GM21576 (cell line): ENCODE results near the gene QRFP.

Source experiments
- ATAC-seq: cut with Tn5 transposase; IDR thresholded peaks from one replicate; pipeline ENCODE4 v1.9.1; 2021; ENCODE audit warnings: mild to moderate bottlenecking, moderate library complexity; ENCODE audit not compliant: unreplicated experiment

QRFP gene, protein sequence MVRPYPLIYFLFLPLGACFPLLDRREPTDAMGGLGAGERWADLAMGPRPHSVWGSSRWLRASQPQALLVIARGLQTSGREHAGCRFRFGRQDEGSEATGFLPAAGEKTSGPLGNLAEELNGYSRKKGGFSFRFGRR

DNA sequence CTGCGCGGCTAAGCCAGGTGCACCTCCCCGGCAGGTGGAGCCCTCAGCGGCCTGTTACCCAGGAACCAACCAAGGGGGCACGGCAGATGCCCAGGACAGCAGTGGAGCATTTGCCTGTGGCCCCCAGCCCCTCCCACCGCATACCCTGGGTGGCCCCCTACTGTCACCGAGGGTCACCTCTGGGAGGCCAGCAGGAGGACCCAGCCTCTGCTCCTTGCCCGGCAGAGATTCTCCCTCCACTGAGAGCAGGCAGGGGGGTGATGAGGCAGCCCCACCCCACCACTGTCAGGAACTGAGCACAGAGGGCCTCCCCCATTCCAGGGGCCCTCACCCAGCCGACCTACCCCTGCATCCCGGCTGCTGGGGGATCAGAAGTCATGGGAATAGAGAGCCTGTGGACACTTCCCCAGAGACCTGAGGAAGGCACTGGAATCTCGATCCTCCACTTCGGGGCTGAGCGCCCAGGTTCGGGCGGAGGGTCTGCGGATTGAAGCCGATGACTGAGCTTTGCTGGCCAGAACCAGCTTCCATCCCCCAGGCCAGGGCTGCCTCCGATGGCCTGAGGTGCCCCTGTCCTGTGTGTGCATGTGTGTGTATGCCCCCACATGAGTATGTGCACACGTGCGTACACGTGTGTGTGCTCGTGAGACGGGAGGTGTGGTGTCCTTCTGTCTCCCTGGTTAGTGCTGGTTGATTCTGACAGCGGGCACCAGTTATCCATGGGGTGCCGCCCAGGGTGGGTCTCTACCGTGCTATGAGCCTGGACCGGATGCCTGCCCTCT, at the start of gene QRFP:
TSS of gene QRFP (minus strand) at position 580 of the 782 bp plus-strand sequence. CDS start 2,974 bp downstream, outside the sequence.
- ATAC-seq: no peak

DNA sequence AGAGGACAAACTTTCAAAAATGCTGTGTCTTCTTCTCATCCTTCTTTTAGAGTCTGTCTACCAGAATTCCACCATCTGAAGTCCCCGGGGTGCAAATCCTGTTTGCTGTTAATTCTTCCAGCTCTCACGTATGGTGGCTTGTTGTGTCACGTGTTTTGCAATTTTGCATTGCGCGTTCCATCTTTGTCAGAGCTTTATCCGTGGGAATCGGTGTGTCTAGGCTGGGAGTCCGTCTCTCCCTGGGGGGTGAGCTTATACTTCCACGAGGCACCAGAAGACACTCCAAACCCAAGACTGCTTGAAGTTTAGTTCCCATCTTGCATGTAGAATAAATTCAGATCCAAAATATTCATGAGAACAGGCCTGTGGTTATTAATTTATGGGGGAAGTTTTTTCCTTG, 48.6 kb upstream of the QRFP start:
- ATAC-seq: no peak

DNA sequence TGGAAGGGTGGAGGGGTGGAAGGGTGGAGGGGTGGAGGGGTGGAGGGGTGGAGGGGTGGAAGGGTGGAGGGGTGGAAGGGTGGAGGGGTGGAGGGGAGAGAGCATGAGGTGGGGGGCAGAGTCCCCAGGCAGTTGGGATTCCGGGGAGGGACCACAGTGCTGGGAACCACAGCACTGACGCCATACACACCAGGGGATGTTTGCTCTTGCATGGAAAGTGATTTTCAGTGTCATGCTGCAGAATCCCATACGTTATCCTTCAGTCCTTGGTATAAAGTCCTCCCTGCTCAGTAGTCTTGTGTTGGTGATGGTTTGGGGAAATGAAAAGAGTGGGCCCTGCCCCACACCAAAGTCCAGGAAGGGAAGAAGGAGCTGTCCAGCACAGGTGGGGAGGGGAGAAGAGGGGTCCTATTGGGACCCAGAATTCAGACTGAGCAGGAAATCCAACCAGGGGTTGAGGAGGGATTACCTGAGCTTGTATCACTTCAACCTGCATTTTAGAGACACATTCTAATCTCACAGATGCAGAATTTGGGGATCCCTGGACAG, 48.0 kb upstream of the QRFP start:
- no peak for ATAC-seq

DNA sequence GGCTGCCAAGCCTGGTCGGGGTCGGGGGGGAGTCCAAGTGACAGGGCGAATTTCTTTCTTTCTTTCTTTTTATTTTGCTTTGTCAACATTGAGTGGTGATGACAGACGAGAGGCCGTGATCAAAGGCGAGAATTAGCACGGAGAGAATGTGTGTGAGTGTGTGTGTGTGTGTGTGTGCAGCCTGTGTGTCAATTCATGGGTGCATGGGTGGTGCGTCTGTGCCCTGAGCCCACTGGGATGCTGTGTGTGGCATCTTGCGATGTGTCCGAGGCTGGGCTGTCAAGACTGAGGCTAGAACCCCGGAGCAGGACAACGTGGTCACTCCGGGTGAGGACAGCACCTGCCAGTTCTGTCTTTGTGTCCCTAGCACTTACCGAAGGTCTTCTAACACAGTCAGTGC, 47.2 kb upstream of the QRFP start:
- ATAC-seq: no peak

DNA sequence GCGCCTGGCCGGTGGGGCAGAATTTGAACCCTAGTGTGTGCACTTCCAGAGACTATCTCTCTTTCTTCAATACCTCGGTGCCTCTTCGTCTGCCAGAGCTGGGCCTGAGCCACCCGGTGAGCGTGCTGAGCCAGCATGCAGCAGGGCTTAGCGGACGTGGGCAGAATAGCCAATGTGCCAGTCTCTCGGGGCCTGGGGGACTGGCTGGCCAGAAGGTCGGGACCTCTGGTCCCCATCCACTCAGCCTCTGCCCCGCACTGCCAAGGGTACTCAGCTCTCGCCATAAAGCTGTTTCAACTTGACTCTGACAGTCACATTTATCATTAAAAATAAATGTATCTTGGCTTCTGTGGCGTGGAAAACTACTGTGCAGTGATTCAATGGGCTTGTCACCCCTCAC, 46.6 kb upstream of the QRFP start:
- ATAC-seq: no peak

DNA sequence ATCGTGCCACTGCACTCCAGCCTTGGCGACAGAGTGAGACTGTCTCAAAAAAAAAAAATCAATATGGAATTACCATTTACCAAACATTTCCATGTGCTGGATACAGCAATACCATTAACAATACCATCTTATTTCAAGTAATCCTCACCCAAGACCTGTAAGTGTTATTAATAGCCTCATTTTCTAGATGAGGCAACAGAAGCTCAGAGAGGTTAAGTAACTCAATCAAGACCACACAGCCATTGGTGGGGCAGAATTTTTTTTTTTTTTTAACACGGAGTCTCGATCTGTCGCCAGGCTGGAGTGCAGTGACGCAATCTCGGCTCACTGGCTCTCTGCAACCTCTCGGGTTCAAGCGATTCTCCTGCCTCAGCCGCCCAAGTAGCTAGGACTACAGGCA, 46.1 kb upstream of the QRFP start:
- no peak for ATAC-seq

DNA sequence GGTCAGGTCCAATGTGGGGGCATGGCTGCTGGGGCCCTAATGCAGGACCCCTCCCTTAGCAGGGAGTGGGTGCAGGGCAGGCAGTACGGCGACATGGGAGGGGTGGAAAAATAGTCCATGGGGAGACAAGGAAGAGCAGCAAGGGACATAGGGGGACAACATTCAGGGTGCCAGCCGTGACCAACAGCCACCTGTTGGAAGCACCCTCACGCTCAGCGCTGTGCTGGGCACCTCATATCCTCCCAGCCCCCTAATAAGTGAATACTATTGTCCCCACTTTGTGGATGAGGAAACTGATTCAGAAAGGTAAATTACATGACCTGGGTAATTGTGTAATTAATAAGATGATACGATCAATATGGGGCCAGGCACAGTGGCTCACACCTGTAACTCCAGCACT, 45.5 kb upstream of the QRFP start:
- no peak for ATAC-seq

DNA sequence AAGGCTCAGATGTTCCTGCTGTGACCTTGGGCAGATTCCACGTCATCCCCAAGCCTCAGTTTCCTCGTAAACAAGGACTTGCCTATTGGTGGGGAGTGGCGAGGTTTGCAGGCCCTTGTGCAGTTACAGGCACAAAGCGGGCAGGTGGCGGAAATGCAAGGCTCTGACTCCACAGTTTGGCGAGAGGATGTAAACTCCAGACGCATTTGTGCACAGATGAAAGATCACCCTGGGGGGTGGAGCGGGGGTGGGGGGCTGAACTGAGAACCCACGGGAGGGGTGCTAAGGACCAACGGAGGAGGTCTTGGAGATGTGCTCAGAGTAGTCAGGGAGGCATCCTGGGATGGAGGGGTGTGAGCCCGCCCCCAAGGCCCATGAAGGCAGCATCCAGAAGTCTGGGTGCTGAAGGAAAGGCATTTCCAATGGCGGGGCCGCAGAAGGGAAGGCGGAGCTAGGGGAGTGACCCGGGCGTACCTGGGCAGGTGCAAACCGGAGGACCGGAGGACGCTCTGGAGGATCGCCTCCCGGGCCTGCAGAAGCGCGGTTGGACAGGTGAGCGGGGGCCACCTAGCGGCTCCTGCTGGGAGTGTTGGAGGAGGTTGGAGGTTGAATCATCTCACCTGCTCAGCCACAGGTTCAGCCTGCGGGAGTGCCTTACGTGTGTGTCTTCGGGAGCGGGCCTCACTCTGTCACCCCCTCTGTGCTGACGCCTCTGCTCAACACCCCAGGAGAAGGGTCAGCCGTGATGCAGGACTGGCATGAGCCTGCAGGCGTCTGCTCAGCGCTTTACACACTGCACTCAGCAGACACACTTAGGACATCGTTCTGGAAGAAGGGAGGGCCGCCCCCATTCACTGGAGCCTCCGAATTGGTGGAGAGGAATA, 44.3 kb upstream of the QRFP start:
- no peak for ATAC-seq

DNA sequence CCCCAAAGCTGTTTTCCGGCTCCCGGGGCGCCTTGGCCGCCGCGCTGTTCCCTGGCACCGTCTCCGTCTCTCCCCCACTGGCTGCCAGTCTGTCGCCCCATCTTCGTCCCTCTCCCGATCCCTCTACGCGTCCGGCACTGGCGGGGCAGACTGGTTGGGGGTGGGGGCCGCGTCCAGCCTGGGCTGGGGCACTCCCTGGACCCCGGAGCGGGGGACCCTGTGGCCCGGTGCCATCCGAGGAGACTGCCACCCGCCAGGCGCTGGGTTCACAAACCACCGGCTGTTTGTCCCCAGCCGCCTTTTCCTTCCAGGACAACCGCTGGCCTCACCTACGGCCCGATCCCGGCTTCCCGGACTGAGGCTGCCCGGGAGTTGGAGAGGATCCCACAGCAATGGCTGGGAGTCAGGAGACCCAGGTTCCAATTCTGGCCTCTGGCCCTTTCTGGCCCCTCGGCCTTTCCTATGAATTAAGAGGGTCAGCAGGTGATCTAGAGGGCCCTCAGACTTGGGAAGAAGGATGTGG, 43.5 kb upstream of the QRFP start:
- no peak for ATAC-seq

DNA sequence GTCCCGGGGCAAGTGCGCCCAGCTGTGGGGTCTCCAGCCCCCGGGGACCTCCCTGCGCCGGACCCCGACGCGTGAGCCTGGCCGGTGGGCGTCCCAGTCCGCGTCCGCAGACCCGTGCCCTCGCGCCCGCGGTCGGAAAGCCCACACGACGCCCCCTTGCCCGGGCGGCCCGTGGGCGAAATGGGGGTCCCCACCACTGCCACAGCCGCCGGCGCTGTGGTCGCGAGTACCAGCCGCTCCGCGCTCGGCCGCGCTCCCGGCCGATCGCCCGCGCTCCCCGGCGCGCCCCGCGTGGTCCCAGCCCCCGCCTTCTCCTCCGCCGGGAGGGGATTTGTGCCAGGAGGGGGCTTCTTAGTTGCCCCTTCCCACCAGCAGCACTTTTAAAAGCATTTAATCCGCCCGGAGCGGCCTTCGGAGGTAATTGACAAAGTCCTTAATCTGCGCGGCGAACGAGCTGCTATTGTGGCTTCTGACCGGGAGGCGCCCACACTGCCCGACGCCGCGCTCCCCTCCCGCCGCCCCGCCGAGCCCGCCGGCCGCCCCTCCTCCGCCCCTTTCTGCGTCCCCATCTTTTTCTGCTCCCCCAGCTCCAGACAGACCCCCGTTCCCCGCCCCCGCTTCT, 42.9 kb upstream of the QRFP start:
- ATAC-seq: no peak

DNA sequence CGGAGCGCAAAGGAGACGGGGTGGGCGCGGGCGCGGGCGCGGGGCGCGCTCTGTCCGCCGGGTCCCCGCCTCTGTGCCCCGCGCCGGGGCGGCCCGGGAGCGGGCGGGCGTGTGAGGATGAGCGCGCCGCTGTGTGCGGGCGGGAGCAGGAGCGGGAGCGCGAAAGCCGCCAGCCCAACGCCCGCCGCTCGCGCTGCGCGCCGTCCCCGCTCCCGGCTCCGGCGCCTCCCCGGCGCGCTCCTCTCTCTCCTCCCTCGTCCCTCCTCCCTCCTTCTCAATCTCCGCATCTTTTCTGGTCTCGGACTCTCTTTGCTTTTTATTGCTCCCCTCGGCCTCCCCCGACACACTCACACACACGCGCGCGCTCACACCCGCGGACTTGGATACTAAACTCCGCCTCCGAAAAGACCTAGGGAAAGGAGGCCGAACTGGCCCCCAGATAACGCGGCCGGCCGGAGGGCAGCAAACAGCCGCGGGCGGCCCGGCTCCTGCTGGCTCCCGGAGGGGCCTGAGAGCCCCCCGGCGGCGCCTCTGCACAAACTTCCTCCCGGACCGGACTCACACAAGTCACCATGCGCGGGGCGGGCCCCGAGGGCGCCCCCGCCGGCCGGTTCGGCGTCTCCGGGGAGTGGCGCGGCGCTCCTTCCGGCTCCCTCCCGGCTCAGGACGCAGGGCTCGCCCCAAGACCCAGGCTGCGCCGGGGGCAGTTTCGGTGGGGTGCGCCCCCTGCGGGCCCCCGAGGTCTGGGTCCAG, 42.2 kb upstream of the QRFP start, which contains the start of gene FIBCD1:
TSS of gene FIBCD1 (minus strand) at position 596 of the 753 bp plus-strand sequence. CDS start 640 bp downstream, outside the sequence.
- no peak for ATAC-seq

DNA sequence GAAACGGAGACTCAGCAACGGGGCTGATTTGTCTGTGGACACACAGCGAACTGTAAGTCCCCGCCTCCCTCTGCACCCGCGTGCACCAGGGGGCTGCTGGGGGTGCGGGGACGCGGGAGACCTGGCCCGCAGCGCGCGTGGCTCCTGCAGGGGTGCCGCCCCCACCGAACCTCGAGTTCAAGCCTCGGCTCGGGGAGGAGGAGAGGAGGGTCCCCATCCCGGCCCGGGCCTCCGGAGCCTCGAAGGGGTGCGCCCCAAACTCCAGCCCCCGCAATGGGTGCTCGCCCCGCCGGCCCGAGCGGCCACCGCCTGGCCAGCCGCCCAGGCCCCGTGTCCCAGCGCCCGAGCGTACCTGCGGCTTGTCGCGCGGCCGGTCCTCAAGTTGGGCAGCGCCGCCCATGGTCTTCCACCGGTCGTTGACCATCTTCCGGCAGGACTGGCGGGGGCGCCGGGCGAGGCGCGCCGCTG, 41.6 kb upstream of the QRFP start:
- ATAC-seq: no peak

DNA sequence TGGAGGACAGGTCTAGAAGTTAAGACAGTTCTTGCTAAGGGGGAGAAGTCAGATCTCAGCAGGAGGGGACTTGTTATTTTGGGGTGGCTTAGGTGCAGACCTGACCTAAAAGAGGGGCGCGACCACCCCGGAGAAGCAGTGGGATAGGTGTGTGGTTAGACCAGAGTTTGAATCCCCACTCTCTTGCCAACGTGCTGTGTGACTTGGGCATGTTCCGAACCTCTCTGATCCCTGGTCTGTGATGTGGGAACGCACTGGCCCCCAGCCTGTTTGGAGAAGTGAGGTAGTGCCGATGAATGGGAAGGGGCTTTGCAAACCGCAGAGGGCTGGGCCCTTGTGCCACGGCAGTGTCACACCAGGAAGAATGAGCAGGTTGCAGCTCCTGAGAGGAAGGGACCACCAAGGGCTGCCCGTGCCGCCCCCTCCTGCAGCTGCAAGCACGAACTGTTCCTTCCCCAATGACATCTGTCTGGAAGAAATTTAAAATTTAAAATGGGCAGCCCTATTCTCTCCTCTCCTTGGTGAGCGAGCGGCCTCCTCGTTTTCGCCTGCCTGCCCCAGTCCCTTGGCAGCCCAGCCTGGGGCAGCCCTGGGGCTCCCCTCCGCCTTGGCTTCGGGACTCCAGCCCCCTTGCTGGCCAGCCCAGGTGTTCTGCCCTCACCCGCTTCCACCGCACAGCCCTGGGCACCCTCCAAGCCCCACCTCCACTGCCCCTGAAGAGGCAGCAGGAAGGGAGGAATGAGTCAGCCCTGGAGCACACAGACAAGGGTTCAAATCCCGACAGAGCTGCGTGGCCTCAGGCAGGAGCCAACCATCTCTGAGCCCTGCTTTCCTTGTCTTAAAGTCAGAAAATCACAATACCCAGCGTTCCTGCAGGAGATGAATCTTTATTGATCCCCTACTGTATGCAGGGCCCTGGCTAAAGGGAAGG, 40.8 kb upstream of the QRFP start:
- no peak for ATAC-seq

DNA sequence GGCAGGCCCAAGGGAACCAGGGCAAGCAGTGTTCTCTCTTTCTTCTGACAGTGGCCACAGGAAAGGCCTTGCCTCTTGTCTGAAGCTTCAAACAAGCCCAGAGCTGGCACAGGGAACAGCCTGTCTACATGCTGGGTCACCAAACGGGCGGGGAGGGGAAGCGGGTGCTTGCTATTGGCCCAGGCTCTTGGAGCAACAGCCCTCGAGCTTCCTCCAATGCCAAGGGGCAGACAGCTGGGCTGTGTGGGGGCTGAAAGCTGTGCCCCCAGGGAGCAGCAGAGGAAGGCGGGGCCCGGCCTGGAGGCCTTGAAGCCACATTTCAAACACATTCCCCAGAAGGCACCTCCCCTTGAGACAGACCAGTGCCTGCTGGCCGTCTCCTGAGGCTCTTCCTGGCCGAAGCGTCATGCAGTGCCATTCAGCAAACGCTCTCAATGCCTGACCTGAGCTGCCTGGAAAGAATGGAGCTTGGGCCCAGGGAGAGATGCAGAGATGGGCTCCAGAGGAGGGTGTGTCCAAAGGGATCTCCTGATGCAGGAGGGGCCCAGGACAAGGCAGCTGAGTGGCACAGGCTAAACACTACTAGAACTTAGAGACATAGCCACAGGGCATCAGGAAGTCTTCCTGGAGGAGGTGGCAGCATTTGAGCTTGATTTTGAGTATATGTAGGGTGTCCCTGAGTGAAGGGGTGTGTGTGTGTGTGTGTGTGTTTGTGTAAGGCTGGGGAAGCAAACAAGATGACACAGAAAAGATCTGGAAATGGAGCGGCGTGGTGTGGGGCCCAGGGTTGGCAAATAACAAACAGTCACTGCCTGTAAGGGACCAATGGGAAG, 39.9 kb upstream of the QRFP start:
- no peak for ATAC-seq

DNA sequence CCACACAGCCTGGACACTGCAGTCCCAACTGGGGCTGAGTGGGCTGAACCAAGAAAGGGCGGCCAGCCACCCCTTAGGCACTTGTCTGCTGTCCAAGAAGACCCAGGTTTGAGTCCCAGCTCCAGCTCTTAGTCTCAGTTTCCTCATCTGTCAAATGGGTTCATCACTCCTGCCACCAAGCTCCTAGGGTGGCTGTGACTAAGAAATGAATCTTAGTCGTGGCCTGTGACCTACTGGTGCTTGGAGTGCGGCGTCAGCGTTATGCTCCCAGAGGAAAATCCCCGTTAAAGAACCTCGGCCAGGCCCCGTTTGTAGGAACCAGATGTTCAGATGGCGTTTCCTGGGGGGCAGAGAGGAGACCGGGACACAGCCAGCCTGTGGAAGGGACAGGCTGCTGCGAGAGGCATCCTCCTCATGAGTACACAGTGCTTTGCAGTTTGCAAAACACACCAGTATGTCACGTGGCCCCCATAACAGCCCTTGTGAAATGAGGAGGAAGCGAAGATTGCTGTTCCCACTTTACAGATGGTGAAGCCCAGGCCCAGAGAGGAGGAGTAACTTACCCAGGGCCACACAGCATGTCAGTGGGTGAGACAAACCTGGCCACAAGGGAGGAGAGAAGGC, 39.1 kb upstream of the QRFP start:
- ATAC-seq: no peak

DNA sequence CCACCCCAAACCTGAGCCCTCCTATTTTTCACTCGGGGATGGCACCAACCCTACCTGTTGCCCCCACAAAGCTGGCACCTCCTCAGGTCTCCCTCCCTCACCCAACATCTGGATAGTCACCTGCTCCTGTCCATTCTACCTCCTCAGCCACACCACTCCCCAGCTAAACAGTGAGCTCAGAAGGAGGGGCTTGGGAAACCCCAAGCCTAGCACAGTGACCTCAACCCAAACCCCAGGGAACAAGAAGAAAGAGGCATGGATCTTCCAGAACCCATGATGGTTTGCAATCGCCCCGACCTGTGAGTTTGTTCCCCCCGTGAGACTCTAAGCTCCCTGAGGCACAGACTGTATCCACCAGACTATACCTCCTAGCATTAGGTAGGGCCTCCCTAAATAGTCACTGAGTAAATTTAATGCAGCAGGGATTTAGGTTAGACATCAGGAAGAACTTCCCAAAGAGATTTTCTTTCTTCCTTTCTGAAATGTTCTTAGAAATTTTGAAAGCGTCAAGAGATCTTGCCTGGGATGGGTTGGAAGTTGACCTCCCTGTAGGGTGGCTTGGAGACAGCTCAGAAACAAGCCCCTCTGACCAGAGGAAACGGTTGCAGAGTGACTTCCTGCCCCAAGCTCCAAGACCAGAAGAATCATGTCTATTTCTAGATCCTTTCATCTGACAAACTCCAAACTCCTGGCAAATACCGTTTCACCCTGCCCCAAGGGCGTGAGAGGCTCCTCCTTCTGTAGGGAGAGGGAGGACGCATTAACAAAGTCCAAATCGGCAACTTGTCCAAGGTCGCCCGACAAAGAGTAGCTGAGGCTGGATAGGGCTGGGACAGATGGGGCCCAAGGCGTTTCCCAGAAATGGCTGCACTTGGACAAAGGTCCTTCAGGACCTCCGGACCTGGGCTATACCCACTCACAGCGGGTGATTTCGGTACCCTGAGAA, 38.4 kb upstream of the QRFP start:
- ATAC-seq: no peak
